GM18861 (cell line): ENCODE data around the gene ADD2.
"Not testable (repeated sequence)": the region's sequence is repeated elsewhere in the genome, so short reads cannot be mapped to it uniquely, and the experiment has no call there.

Experiments used
- ATAC-seq: cut with Tn5 transposase; IDR thresholded peaks from one replicate; pipeline ENCODE4 v1.9.1; 2021; ENCODE audit not compliant: unreplicated experiment

ADD2 gene

DNA sequence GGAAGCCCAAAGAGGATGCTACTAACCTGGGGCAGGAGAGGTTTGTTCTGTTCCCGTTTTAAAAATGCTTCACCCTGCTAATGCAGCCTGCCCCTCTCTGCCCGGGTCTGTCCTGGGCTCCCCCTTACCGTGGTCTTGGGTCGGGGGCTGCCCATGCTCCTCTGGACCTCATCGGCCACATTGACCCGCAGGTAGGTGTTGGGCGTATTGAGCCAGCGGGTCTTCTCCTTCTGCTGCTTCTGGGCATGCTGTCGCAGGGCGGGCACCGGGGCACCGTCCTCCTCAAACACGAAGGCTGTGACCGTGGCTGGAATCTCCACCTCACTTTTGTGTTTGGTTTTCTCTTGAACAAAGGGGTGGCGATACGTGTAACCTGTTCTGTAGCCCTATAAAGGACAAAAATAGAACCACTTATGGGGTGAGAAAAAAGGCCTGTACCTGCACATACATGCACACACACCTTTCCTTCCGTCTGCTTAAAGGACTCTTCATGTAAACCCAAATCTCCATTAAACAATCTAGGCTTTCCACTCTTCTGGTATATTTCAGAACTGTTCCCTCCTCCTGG, 89.3 kb downstream of the ADD2 start:
- no peak for ATAC-seq

DNA sequence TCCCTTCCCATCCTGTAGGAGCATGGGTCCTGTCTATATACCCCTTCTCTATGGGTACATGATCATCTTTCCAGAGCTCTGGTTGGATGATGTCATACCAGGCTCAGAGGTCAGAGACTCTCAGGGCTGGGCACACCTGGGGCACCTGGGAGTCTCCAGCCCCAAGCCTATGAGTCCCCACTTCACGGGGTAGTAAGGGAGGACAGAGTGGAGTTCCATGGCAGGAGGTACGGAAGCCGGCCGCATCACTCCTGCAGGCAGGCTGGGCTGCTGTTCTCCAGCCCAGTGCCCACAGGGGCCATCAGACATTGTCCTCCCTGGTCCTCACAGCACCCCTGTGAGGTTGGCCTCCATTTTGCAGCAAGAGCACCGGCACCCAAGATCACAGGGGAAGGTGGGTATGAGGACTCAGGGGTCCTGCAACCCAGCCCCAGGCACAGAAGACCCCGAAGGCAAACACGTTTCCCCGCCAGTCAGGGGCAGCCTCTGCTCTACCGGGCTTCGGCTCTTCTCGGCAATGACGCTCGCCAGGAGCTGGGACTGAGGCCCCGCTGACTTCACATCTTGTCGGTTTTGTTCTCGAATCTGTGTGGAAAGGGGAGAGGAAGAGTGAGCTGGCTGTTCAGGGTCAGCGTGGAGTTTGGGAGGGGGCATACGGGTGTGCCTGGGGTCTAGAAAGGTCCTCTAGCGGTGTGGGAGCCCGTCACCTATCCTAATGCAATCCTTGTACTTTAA, 91.5 kb downstream of the ADD2 start:
- no peak for ATAC-seq

DNA sequence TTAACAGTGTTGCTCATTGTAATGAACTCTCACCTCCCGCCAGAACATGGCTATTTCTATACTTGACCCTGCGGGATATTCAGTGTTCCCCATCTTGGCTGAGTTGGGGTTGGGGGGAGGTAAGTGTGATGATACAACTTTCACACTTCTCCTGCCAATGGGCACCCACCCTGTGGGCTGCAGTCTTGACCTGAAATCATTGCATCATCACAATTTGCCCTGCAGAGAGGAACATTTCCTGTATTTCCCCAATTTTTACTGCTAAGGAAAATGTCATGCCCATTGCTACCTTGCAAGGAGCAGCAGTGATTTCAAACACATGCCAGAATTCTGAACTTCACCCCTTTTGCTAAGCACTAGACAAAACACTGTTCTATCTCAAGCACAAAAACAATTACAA, 92.1 kb downstream of the ADD2 start:
- ATAC-seq = no peak

DNA sequence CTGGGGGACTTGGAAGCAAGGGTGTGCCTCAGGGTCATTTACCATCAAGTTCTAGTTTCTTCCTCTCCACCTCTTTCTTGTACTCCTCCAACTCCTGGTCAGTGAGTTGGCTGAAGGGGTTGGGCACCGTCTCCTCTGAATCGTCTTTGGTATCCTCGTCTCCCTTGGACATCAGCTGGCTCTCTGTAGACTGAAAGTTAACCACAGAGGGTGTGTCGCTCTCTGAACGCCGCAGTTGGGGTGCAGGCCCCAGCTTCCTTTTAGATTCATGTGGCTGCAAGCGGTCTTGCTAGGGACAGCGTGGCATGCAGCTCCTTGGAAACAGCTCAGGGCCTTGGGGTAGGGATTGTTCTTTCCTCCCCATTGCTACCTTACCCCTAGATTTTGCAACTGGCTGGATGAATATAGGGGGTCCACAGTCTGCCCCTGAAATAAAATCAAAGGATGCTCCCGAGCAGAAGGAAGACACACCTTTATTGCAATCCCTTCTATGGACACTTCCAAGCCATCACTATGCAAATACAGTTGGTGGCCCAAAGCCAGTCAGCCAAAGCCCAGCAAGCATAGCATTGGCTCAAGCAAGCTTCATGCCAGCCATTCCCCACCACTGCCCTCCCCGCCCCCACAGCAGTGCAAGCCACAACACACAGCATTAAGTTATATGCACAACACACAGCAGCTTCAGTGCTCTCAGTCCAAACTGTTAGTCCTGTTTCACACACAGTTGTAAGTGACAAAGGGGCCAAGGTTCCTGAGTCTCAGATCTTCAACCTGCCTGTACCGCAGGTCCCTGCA, 93.2 kb downstream of the ADD2 start:
- ATAC-seq = no peak

DNA sequence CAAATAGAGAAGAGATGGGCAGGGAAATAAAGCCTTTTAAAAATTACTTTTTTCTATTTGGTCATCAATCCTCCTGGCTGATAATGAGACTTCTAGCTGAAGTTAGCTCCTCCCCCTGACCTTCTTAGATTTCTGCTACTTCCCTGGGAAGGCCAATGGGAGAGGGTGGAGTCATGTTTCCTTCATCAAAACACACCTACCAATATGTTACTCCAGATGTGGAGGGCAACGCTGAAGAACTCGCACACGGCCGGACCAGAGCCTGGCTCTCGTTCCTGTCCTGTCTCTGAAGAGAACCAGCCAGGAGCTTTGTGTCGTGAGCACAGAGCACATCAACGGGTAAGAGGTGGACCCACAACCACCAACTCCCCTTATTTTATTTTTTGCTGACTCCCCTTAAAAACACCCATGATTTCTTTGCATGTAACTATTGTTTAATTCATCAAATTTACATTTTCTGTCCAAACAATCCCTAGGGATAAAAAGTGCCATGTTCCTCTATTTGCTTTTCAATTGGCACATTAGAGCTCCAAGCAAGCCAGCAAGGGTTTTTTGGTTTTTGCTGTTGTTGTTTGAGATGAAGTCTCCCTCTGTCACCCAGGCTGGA, 94.9 kb downstream of the ADD2 start:
- ATAC-seq = no peak

DNA sequence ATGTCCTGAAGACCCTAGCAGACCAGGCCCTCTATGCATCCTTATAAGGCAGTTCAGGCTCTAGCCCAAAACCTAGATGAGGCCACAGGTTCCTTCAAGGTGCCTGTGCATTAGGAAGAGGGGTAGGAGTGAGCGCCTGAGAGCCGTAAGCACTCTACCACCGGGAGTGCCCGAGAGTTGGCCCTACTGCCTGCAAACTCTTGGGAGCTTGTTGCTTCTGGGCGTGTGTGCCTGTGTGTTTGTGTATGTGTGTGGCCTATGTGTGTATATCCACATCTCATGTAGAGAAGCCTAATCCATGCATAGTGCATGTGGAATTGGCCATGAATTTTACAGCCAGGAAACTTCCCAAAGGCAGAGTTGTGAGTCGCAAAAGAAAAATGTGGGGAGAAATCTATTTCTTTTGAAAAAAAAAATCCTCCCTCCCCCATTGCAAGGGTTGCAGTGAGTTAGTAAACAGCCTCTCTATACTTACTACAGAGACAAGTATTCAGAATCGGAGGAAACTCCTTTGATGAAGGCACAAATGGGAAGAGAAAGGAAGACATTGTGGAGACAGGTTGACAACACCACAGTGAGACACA, 96.8 kb downstream of the ADD2 start:
- no peak for ATAC-seq

DNA sequence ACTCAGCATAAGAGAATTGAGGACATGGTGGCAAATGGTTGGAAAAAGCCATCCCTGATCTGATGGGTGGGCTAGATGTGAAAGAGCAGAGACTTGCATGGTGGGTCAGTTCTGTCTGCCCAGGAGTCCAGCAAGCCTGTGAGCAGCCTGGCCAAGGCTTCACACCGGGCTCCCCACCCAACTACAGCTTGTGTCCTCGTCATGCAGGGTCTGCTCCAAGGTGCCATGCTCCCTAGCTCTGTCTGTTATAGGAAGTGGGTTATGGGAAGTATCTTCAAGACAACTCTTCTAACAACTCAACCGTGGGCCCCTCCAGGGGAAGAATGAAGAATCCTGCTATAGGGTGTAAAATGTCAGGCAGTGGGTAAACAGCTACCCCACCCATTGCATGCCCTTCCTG, 97.4 kb downstream of the ADD2 start:
- ATAC-seq = no peak

DNA sequence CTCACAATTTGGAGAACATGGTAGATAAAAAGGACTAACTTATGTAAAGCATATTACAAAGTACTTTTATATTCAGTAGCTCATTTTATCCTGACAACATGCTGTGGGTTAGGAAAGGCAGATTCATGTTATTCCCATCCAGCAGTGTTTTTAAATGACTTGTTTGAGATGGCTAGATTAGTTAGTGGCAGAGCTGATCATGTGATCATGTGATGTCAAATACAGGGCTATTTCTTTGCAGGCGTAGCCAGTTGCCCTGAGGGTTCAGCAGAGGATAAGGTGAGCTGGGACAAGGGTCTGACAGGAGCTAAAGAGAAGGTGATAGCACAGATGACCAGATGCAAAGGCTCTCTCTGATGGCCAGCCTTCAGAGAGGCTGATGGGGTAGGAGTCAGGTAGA, 97.8 kb downstream of the ADD2 start:
- no peak for ATAC-seq

DNA sequence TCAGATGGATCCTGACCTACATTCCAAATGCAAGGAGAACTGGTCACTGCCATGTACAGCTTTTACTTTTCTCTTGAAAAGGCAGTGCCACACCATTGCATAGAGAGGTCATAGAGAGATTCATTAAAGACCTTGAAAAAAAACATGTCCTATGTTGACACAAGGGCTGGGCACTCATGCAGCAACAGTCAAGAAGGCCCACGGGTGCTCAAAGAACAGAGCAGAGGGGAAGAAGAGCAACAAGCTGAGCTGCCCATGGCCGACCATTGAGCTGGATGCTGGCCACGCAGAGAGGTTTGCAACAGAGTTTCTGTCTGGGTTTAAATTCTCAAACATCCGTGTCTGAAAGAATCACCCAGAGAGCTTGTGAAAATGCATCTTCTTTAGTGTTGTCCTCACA, 99.1 kb downstream of the ADD2 start:
- ATAC-seq = no peak

DNA sequence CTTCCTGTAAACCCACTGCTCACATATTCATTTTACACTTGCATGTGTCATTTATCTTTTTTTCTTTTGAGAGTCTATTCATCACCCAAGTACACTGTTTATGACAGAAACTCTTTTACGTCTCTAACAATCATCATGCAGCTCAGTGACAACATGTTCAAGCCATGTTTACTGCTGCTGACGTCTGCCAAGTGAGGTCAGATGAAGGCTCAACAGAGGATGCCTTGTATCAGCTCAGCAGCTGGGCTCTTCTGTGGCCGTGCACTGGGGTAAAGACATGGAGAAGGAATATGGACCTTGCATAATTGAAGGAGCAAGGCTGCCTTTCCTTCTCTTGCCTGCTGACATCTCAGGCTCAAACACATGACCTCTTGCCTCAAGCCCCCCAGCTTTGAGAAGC, 99.6 kb downstream of the ADD2 start:
- no peak for ATAC-seq

DNA sequence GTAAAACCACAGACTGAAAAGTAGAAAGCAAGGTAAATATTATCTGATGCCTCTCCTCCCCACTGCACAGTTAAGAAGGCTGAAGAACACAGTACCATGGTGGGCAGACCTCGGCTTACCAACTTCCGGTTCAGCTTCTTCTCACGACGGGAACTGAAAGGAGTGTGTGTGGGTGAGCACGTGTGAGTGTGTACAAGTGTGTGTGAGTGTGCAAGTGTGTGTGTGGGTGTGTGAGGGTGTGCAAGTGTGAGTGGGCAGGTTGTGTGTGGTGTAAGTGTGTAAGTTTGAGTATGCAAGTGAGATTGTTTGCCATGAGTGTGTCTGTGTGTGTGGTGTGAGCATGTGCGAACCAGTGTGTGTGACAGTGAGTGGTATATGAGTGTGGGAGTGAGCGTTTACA, 103.5 kb downstream of the ADD2 start:
- ATAC-seq = no peak

DNA sequence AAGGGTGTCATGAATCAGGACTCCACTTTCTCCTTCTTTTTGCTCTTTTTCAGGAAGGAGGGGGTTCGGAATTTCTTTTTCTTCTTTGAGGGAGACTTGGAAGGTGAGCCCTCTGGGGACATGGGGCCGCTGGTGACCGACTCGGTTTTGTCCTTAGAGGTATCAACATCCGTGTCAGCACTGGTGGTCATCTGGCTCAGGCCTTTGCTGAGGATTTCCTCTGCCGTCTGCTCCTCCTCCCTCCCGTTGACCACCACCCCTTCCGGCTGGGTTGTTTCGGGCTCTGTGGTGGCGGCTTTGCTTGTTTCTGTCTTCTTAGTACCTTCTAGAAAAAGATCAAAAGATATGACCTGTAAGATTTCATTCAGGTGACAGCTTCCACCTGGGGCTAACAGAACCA, 104.6 kb downstream of the ADD2 start:
- no peak for ATAC-seq

DNA sequence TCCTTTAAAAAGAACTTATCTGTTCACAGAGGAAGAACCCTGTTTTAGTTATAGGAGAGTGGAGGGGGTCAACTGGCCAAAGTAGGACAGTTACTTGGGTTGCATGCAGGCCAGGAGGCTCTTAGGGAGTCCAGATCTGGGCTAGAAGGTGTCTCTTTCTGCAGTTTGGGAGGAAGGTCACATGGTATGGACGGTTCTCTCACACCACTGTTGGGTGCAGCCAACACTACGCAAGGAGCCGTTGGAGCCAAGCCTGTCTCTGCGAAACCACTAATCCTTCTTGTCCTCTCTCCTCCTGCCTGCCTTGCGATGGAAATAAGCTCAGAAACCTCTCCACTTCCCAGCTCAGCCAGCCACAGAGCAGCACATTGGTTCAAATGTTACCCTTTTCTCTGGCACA, 108.4 kb downstream of the ADD2 start:
- no peak for ATAC-seq

DNA sequence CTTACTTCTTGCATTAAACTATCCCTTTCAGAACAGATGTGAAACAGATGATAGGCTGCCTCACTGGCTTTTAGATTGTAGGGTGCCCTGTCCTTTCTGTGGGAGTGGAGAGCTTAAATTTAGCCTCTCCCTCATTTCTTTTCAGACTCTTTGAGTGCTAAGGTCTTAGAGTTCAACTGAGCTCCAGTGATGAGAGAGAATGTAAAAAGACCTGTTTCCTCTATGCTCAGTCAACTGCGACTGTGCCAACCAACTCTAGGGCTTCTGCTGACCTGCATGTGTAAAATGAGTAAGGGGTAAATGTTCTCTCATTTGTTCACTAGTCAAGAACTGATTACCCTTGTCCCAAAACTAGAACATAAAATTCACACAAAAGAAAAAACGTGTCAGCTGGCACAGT, 109.5 kb downstream of the ADD2 start:
- no peak for ATAC-seq

DNA sequence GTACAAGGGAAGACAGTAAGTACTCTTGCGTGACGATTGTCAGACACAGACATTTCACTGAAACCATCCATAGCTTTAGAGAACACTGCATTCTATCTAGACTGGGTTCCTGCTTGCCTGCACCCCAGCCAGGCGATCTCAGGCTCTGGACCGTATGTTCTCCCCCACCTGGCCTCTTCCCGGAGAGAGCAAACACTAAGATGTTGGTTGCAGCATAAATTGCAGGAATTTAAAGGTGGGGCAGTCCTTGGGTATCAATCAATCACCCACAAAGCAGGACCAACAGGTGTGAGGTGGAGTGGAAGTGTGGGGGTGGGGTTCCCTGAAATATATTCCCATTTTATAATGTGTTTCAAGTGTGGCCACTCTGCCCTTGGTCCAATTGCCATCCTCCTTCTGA, 110.8 kb downstream of the ADD2 start:
- ATAC-seq = no peak

DNA sequence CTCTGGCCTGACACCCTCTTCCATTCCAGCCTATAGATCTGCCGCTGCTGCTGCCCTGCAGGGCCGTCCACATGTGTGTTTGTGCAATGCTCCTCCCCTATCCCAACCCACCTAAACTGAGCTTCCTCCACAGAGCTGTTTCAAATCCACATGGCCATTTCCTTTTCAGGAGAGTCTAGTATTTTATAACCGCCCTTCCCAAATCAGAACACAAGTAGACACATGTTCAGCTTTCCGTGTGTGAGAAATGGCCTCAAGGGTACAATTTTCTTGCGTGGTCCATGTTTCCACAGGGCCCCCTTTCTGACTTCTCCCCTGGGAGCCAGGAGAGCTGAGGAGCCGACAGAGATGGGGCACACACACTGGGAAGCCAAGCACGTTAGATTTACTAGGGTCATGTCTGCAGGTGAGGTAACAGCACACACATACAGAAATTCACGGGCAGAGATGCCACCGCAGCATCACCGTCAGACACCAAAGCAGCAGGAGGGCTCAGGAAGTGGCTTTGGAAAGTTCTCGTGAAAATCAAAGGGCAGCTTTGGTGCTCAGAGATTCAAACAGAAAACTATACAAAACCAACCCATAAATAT, 111.5 kb downstream of the ADD2 start:
- no peak for ATAC-seq

DNA sequence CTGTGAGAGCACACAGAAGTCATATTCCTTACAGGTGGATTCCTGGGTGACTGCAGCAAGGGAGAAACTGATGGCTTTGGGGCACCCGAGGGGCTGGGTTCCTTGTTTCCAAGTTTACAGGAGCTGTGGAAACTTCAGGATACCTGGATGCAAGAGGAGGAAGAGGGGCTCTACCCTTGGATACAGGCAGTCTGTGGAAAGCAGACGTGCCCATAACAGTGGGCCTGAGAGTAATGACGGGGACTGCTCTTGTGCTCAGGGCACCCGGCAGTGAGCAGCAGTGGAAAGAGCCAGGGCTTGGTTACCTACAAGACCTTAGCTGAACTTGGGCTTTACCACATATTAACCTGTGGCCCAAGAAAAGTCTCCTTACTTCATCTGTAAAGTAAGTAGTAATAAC, 112.2 kb downstream of the ADD2 start:
- ATAC-seq = no peak

DNA sequence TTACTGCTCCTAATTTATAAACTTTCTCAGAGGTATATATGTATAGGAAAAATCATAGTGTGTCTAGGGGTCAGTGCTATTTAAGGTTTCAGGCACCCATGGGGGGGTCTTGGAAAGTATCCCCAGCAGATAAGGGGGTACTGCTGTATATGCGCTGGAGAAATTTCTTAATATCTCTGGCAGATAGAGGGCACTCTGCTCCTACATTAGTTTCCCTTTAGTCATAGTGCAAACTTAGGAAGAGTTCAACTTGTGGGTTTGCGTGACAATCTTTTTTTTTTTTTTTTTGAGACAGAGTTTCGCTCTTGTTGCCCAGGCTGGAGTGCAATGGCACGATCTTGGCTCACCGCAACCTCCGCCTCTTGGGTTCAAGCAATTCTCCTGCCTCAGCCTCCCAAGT, 112.8 kb downstream of the ADD2 start:
- ATAC-seq = not testable (repeated sequence)

DNA sequence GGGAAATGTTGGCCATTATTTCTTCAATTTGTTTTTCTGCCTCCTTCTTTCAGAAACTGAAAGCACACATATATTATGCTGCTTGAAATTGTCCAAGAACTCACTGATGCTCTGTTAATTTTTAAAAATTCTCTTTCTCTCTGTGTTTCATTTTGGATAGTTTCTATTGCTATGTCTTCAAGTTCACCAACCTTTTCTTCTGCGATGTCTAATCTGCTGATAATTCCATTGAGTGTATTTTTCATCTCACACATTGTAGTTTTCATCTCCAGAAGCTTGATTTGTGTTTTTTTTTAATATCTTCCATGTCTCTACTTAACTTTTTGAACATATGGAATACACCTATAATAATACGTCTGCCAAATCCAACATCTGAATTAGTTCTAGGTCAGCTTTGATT, 116.3 kb downstream of the ADD2 start:
- ATAC-seq = no peak

DNA sequence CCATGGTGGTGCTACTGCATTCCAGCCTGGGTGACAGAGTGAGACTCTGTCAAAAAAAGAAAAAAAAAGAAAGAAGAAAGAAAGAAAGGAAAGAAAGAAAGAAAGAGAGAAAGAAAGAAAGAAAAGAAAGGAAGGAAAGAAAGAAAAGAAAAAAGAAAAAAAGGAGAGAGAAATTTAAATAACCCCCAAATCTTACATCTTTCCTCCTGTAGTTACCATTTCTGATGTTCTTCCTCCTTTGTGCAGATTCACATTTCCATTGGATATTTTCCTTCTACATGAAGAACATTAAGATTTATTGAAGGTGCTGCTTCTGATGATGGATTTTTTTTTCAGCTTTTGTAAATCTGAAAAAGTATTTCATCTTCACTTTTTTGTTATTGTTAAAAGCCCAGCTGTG, 117.0 kb downstream of the ADD2 start:
- ATAC-seq = no peak

DNA sequence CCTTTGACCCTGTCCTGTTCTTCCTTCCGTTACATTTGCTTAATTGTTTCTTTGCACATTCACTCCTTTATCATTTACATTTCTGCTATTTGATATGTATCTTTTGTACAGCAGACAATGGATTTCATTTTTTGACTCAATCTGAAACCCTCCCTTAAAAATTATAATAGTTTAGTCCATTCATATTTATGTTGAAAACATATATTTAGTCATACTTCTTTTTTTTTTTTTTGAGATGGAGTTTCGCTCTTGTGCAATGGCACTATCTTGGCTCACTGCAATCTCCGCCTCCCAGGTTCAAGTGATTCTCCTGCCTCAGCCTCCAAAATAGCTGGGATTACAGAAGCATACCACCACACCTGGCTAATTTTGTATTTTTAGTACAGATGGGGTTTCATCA, 119.0 kb downstream of the ADD2 start:
- ATAC-seq = no peak
